ENCODE measurements around the gene MECR.

MECR gene

GRCh38 chr1:29243023-29243870 is 12.5 kb upstream of the MECR start:
- TF ChIP-seq, protein P1, sequence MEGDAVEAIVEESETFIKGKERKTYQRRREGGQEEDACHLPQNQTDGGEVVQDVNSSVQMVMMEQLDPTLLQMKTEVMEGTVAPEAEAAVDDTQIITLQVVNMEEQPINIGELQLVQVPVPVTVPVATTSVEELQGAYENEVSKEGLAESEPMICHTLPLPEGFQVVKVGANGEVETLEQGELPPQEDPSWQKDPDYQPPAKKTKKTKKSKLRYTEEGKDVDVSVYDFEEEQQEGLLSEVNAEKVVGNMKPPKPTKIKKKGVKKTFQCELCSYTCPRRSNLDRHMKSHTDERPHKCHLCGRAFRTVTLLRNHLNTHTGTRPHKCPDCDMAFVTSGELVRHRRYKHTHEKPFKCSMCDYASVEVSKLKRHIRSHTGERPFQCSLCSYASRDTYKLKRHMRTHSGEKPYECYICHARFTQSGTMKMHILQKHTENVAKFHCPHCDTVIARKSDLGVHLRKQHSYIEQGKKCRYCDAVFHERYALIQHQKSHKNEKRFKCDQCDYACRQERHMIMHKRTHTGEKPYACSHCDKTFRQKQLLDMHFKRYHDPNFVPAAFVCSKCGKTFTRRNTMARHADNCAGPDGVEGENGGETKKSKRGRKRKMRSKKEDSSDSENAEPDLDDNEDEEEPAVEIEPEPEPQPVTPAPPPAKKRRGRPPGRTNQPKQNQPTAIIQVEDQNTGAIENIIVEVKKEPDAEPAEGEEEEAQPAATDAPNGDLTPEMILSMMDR (IDR thresholded peaks at IDR 0.05; ENCODE audit: low read depth, low read length, missing control alignments), result no peak
- DNase-seq (ENCODE audit: extremely low read depth, low read depth), result no peak
- no peak overlapping the region for H3K4me3 ChIP-seq (replicated peaks; ENCODE audit: low read depth, low read length)

DNA sequence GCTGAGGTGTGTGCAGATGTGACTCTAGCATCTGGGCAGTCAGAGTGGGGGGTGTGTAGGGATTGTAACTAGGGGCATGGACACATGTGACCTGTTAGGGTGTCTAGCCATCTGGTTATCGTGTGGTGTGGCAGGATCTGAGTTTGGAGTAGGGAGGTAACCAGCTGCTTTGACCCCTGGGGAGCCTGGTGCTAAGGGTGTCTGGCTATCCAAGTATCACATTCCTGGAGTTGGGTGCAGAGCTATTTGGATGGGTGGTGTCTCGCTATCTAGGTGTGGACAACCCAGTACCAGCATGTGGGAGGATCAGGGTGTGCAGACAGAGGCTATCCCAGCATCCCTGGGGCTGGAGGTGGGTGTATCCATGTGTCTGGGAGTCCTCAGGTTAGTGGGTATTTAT is 10.3 kb upstream of the MECR start:
- no peak for DNase-seq (ENCODE audit: extremely low read depth, low read depth)

GRCh38 chr1:29240400-29240837 is 9.7 kb upstream of the MECR start:
- TF ChIP-seq, protein P1 (IDR thresholded peaks at IDR 0.05; ENCODE audit: low read depth, low read length, missing control alignments), result peak; percentile 27
- H3K4me3 ChIP-seq (replicated peaks; ENCODE audit: low read depth, low read length), result no peak overlapping the region
- DNase-seq (ENCODE audit: extremely low read depth, low read depth), result no peak

More for the DNA sequence above, 10.3 kb upstream of the MECR start:
- no peak overlapping the region for H3K4me3 ChIP-seq (replicated peaks; ENCODE audit: low read depth, low read length)
- TF ChIP-seq, protein P1 (IDR thresholded peaks at IDR 0.05; ENCODE audit: low read depth, low read length, missing control alignments), result no peak

- H3K4me3 ChIP-seq (replicated peaks; ENCODE audit: low read depth, low read length), result peak overlapping the region; percentile 55
- no peak for DNase-seq (ENCODE audit: extremely low read depth, low read depth)
- TF ChIP-seq, protein P1 (IDR thresholded peaks at IDR 0.05; ENCODE audit: low read depth, low read length, missing control alignments), result no peak
These were observed 8.4 kb upstream of the MECR start for GRCh38 chr1:29239142-29239541.

GRCh38 chr1:29238620-29239002 is 7.9 kb upstream of the MECR start:
- peak overlapping the region; percentile 55 for H3K4me3 ChIP-seq (replicated peaks; ENCODE audit: low read depth, low read length)
- DNase-seq (ENCODE audit: extremely low read depth, low read depth), result no peak

DNA sequence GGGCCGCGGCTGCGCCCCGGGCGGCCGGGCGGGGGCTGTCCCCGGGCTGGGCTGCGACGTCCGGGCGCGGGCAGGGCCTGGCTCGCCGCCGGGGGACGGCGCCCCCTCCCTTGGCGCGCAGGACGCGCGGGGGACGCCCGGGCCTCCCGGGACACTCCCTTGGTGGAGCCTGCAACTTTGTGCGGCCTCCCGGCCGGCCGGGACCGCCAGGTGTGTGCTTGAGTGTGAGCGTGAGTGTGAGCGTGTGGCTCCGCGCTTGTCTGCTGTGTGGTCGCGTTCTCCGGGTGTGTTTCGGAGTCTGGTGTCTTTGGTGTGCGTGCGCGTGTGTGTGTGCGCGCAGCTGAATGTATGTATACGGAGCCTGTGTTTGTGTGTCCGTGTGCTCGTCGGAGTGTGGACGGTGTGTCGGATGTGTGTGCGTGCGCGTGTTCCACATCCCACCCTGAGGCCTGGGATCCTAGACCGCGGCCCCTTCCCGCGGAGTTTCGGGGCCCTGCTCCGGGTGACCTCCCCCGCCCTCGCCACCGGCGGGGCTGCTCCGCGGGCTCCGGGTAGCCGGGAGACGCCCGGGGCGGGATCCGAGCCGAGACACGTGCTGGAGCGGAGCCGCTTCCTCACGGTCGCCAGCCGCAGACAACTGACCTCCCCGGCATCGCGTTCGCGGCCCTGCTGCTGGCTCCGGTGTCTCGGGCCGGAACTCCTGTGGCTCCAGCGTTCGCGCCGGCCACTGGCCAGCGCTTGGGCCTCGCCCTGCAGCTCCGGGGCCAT is 7.3 kb upstream of the MECR start:
- H3K4me3 ChIP-seq (replicated peaks; ENCODE audit: low read depth, low read length), result peak overlapping the region; percentile 55
- TF ChIP-seq, protein P1 (IDR thresholded peaks at IDR 0.05; ENCODE audit: low read depth, low read length, missing control alignments), result no peak
- no peak for DNase-seq (ENCODE audit: extremely low read depth, low read depth)

More at GRCh38 chr1:29238620-29239002, 7.9 kb upstream of the MECR start:
- TF ChIP-seq, protein P1 (IDR thresholded peaks at IDR 0.05; ENCODE audit: low read depth, low read length, missing control alignments), result no peak

Data from HFF-Myc (cell line).